ENCODE data around the gene C1orf122. TPM values are rescaled to one million over a fixed set of nuclear protein-coding genes. Genes with fewer than 3 reads are reported as not detected.

Gene C1orf122
- total and polyA plus RNA-seq, 2 of the 13 experiments (the other 11 are each of a cell fraction or from before 2014, with no cell fraction given) = 18.7 to 40.6 TPM

- Histone ChIP-seq H3K36me3 (replicated peaks in 1 of 2; ENCODE audit: control insufficient read depth in 1 of 2, insufficient read depth in 2 of 2, low read length in 2 of 2) (peaks cover 9 to 22% of the 10 kb centered on the region in 2 experiments; a peak in 4 of 5 replicates), H3K9me3 (ENCODE audit: low read length) (no peaks in the 10 kb centered on the region), H2AFZ (ENCODE audit: low read length) (no peak overlapping the region), H3K27me3 (ENCODE audit: control insufficient read depth in 1 of 2, insufficient read depth in 2 of 2, low read length in 2 of 2) (no peaks in the 10 kb centered on the region), H3K4me3 (replicated peaks in 1 of 3; ENCODE audit: insufficient read depth in 1 of 3, low read depth in 2 of 3, low read length in 3 of 3) (no peak overlapping the region), H3K4me2 (ENCODE audit: low read depth, low read length) (no peak overlapping the region), H3K4me1 (ENCODE audit: insufficient read depth, low read length) (no peaks in the 10 kb centered on the region), H3K79me2 (ENCODE audit: insufficient read depth, low read length) (peaks cover 3% of the 10 kb centered on the region), H3K9ac (ENCODE audit: insufficient read depth, low read depth, low read length) (no peak overlapping the region), H3K27ac (ENCODE audit: extremely low read length, insufficient read depth, low read length) (no peak overlapping the region), H4K20me1 (ENCODE audit: insufficient read depth, low read length) (no peaks in the 10 kb centered on the region)
- no TSS peak for BruUV-seq (replicated peaks)
- in situ Hi-C loops (cut with HindIII; ENCODE audit: extremely low pct_ligation_motif_present, low pct_unique_long_range_greater_than_20kb) = no loop called here
- FAIRE-seq (no peak), ATAC-seq (no peak), DNase-seq (ENCODE audit: low spot score) (no peak)
- ChIA-PET CTCF (ENCODE audit: low intra/inter-chr PET ratio, low total read pairs) (no interaction called here), POLR2A (interaction anchor here (1.2 kb wide), 1 partner anchor 15 kb away, joined by 3 read pairs; the partner anchor contains the start of gene MTF1)
- intact Hi-C loops (cut with micrococcal nuclease; ENCODE audit: unreplicated experiment) = no loop called here
- no peak for TF ChIP-seq MAFK (conservative IDR thresholded peaks at IDR 0.05 in 1 of 2, IDR thresholded peaks at IDR 0.05 in 1 of 2; ENCODE audit: low read length in 2 of 2)
- TF ChIP-seq GABPA (IDR thresholded peaks at IDR 0.05; ENCODE audit: low read depth, low read length) = no peak
- no peak for TF ChIP-seq GABPA (CRISPR knock-in tag; IDR thresholded peaks at IDR 0.05; ENCODE audit: low read depth)
- TF ChIP-seq RFX5 (IDR thresholded peaks at IDR 0.05; ENCODE audit: low read depth, low read length) = no peak
- TF ChIP-seq ZFP41 (CRISPR knock-in tag; IDR thresholded peaks at IDR 0.05; ENCODE audit: borderline replicate concordance) = no peak
- TF ChIP-seq ARHGAP35 (CRISPR knock-in tag; IDR thresholded peaks at IDR 0.05; ENCODE audit: borderline replicate concordance) = no peak
- no peak for TF ChIP-seq HNF1B (CRISPR knock-in tag; IDR thresholded peaks at IDR 0.05)
- TF ChIP-seq KAT8 (CRISPR knock-in tag; IDR thresholded peaks at IDR 0.05) = no peak
- TF ChIP-seq KLF9 (CRISPR knock-in tag; IDR thresholded peaks at IDR 0.05; ENCODE audit: low read depth) = no peak
- TF ChIP-seq DMTF1 (CRISPR knock-in tag; IDR thresholded peaks at IDR 0.05) = no peak
- TF ChIP-seq MTF2 (CRISPR knock-in tag; IDR thresholded peaks at IDR 0.05; ENCODE audit: borderline replicate concordance) = no peak
- no peak for TF ChIP-seq ARID3A (IDR thresholded peaks at IDR 0.05; ENCODE audit: low read depth, low read length)
- no peak for TF ChIP-seq ZNF574 (CRISPR knock-in tag; IDR thresholded peaks at IDR 0.05)
- TF ChIP-seq ZUFSP (CRISPR knock-in tag; IDR thresholded peaks at IDR 0.05; ENCODE audit: borderline replicate concordance) = no peak
- TF ChIP-seq ZSCAN29 (CRISPR knock-in tag; conservative IDR thresholded peaks at IDR 0.05) = no peak
These were observed 36.9 kb downstream of the C1orf122 start for GRCh38 chr1:37844536-37844935.
